ENCODE measurements around the gene CENPB.

- TF ChIP-seq, protein P1, sequence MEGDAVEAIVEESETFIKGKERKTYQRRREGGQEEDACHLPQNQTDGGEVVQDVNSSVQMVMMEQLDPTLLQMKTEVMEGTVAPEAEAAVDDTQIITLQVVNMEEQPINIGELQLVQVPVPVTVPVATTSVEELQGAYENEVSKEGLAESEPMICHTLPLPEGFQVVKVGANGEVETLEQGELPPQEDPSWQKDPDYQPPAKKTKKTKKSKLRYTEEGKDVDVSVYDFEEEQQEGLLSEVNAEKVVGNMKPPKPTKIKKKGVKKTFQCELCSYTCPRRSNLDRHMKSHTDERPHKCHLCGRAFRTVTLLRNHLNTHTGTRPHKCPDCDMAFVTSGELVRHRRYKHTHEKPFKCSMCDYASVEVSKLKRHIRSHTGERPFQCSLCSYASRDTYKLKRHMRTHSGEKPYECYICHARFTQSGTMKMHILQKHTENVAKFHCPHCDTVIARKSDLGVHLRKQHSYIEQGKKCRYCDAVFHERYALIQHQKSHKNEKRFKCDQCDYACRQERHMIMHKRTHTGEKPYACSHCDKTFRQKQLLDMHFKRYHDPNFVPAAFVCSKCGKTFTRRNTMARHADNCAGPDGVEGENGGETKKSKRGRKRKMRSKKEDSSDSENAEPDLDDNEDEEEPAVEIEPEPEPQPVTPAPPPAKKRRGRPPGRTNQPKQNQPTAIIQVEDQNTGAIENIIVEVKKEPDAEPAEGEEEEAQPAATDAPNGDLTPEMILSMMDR (conservative IDR thresholded peaks at IDR 0.05; ENCODE audit: low read depth, low read length): no peak
- TF ChIP-seq EZH2 (IDR thresholded peaks at IDR 0.05; ENCODE audit: borderline replicate concordance, low read depth, low read length, poor library complexity, severe bottlenecking): no peak
Observed at GRCh38 chr20:3804781-3805180, 18.2 kb upstream of the CENPB start.
